Measurements from ENCODE around the gene MBLAC2. TPM values are rescaled to one million over a fixed set of nuclear protein-coding genes. Genes with fewer than 3 reads are reported as not detected.

Gene MBLAC2
- total RNA-seq, 4 donors from 2014 or later, result 3.3 to 5.5 (median 4.7) TPM

- DNase-seq (ENCODE audit: low spot score) (no peak), ATAC-seq (ENCODE audit: low FRiP score) (no peak)
- TF ChIP-seq, protein P1, sequence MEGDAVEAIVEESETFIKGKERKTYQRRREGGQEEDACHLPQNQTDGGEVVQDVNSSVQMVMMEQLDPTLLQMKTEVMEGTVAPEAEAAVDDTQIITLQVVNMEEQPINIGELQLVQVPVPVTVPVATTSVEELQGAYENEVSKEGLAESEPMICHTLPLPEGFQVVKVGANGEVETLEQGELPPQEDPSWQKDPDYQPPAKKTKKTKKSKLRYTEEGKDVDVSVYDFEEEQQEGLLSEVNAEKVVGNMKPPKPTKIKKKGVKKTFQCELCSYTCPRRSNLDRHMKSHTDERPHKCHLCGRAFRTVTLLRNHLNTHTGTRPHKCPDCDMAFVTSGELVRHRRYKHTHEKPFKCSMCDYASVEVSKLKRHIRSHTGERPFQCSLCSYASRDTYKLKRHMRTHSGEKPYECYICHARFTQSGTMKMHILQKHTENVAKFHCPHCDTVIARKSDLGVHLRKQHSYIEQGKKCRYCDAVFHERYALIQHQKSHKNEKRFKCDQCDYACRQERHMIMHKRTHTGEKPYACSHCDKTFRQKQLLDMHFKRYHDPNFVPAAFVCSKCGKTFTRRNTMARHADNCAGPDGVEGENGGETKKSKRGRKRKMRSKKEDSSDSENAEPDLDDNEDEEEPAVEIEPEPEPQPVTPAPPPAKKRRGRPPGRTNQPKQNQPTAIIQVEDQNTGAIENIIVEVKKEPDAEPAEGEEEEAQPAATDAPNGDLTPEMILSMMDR (IDR thresholded peaks at IDR 0.05), result no peak
These were observed 5.2 kb upstream of the MBLAC2 start for GRCh38 chr5:90479611-90480385.

- no peak for DNase-seq (ENCODE audit: low spot score)
- ATAC-seq (ENCODE audit: low FRiP score), result no peak
- TF ChIP-seq, protein P1 (IDR thresholded peaks at IDR 0.05), result no peak
These were observed 3.1 kb upstream of the MBLAC2 start for GRCh38 chr5:90477621-90478215.

DNA sequence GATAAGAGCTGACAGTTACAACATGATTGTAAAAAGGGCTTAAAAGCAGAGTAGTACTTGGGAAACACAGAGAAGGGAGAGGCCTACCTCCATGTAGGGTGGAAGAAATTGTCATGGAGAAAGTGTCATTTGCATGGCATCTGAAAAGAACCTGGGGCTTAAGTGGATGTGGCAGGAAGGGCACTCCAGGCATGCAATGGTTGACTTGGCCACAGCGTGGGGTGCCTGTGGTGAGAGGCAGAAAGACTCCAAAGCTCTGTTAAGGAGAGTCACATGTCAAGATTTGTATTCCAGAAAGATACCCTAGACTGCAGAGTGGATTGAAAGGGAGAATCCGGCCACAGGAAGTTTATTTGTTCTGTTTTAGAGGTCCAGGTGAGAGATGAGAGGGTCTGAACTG is 2.5 kb upstream of the MBLAC2 start:
- no peak for ATAC-seq (ENCODE audit: low FRiP score)
- DNase-seq (ENCODE audit: low spot score), result no peak
- TF ChIP-seq, protein P1 (IDR thresholded peaks at IDR 0.05), result no peak

DNA sequence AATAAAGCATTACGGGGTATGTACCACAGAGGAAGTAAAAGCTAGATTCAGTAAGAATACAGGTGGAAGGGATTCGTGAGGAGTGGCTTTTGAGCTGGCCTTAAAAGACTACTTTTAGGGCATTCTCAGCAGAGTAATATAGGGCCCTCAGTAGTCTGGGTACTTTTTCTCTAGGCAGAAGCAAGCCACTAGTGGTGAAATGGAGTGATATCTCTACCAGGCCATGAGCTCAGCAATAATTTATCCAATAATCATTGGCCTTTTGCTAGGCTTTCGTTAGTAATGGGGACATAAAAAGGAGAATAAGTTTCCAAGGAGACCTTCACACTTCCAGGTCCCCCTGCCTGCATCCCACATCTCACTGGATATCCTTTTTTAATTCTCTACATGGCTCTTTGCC is 1.8 kb upstream of the MBLAC2 start:
- no peak for DNase-seq (ENCODE audit: low spot score)
- TF ChIP-seq, protein P1 (IDR thresholded peaks at IDR 0.05), result no peak
- no peak for ATAC-seq (ENCODE audit: low FRiP score)

- no peak for ATAC-seq (ENCODE audit: low FRiP score)
- DNase-seq (ENCODE audit: low spot score), result no peak
- TF ChIP-seq, protein P1 (IDR thresholded peaks at IDR 0.05), result no peak
These were observed 937 bp upstream of the MBLAC2 start for GRCh38 chr5:90475436-90475980.

- TF ChIP-seq, protein P1 (IDR thresholded peaks at IDR 0.05), result no peak
- DNase-seq (ENCODE audit: low spot score), result peak; percentile 27
- ATAC-seq (ENCODE audit: low FRiP score), result peak; percentile 39
These were observed 956 bp downstream of the MBLAC2 start for GRCh38 chr5:90473396-90474234.

Measured in omental fat pad (tissue), 4 donors.